GM23248 (cell line): ENCODE data around the gene ERC2.

Source experiments
- EZH2 ChIP-seq: fragments of 200-600 bp; sonication (generic); IDR thresholded peaks from 2 replicates; pipeline ENCODE4 v1.6.1; 2018; ENCODE audit warnings: antibody characterized with exemption, mild to moderate bottlenecking; ENCODE audit not compliant: insufficient read depth, poor library complexity, severe bottlenecking
- EZH2phosphoT487 ChIP-seq: fragments of 200-600 bp; sonication (generic); IDR thresholded peaks from 2 replicates; pipeline ENCODE4 v1.6.1; 2018; ENCODE audit warnings: antibody characterized with exemption, moderate library complexity, mild to moderate bottlenecking, low read depth; ENCODE audit not compliant: insufficient read depth

DNA sequence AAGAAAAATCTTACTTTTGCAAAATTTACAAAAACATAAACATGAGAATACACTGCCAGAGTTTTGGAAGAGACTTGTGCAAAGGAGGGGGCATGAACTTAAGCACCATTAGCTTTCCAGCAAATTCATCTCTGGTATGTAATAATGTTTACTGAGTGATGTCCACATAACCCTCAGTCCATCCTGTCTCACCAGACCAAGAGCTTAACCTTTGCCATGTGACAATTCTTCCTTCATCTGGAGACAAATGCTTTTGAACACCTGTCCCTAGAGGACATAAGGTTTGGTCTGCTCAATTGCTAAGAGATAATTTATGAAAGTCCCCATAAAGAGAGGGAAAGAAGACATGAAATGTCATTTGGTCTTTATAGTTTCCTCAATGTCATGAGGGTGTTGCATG lies 412.3 kb downstream of the ERC2 start:
- no peak for TF ChIP-seq EZH2
- TF ChIP-seq EZH2phosphoT487 = no peak
